Measurements from ENCODE around the gene TASOR2.

Gene TASOR2

DNA sequence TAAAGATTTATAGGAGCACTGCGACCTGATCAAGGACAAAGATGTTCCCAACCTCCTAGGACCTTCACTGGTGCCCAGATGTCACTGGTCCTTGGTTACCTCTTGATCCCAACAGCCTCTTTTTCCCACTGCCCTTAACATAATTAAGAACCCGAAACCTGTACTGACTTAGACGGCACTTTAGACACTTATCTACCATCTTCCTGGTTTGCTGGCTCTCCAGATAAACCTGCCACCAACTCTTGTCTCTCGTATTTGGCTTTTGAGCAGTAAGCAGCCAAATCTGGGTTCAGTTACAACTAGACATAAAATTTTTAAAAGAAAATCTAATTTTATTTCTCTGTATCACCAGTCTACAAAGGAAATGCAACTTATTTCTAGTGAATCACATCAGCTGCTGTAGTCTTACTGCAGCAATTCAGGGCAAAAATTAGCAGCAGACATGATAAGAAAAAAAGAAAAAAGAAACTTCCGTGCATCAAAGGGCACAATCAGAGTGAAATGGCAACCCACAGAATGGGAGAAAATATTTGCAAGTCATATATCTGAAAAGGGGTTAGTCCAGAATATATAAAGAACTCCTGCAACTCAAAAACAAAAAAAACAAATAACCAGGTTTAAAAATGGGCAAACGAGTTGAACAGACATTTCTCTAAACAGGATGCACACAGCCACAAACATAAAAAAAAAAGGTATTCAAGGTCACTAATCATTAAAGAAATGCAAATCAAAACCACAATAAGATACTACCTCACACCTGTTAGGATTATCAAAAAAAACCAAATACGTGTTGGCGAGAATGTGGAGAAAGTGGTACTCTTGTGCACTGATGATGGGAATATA, 27.7 kb upstream of the TASOR2 start:
- DNase-seq, result no peak

DNA sequence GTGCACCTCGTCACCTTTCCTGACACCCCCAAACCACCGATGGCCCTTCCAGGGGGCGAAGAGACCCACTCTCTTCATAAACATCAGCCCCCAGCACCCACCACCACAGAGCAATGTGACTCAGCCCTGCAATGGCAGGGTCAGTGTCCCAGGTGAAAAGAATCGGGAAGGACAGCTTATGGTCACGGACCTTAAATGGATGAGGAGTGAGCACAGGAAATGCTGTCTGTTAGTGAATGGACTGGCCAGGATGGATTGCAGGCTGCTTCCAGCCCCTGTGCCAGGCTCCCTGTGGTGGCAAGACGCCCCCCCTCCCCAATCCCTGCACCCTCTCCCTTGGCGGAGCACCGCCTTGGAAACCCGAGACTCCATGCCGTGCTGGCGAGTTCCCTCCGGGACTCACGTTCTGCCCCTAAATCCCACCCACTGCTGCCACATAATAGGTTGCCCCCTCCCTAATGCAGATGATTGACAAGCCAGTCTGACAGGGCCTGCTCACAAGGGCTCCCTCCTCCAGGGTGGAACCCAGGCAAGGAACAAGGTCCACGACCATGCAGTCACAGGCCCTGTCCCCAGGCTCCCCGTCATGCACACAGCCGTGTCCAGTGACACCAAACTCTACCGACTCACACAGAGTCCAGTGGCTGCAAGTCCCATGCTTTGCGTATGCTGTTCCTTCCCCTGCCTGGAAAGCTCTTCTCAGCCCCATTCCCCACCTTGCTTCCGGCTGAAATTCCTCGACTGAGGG, 25.6 kb upstream of the TASOR2 start:
- DNase-seq, result no peak

DNA sequence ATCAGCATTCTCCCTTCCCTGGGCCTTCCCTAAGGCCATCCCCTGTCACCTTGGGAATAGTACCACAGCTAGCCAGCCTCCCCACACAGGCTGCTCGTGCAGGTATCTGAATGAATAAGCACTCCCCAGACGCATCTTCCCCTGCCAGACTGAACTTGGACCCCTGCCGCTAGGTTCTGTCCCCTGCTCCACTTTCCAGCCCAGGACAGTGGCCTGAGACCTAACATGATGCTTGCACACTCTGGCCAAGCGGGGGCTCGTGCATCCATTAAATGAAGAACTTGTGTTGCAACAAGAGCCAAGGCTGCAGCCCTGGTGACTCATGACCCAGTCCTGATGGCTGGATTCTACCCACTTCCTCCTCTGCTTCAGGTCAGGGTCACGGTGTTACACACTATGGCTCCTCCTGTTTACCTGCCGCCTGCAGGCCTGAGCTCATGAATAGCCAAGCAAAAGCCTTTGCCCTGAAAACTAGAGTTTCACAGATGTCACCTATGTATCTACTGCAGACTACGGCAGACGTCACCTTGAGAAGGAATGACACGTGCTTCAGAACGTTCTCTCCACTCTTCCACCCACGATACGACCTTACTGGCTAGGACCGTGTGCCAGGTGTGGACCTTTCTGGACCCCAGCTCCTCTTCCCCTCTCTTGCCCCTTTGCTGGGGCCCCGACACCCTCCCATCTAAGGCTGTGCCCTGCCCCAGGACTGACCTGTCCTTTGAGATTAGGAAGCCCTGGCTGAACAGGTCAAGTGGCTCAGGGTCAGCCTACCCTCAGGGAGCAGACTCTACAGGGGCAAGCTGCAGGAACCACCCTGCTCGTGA, 24.7 kb upstream of the TASOR2 start:
- peak; percentile 15 for DNase-seq

DNA sequence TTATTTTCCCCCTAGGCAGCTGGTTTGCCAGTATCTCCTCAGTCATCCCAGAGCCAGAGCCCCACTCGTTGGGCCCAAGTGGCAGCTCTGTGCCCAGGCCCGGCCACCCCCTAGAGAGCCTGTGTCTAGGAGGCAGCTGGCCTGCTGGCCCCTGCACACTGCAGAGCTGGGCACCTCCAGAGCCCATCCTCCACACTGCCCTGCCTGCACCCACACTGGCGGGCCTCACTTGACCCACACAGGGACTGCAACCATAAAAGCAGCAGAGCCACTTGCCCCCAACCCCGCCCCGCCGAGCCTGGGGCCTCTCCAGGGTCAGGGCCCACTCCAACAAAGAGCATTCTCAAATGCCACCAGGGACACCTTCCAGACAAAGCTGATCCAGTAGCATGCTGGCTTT, 23.6 kb upstream of the TASOR2 start:
- DNase-seq, result no peak

DNA sequence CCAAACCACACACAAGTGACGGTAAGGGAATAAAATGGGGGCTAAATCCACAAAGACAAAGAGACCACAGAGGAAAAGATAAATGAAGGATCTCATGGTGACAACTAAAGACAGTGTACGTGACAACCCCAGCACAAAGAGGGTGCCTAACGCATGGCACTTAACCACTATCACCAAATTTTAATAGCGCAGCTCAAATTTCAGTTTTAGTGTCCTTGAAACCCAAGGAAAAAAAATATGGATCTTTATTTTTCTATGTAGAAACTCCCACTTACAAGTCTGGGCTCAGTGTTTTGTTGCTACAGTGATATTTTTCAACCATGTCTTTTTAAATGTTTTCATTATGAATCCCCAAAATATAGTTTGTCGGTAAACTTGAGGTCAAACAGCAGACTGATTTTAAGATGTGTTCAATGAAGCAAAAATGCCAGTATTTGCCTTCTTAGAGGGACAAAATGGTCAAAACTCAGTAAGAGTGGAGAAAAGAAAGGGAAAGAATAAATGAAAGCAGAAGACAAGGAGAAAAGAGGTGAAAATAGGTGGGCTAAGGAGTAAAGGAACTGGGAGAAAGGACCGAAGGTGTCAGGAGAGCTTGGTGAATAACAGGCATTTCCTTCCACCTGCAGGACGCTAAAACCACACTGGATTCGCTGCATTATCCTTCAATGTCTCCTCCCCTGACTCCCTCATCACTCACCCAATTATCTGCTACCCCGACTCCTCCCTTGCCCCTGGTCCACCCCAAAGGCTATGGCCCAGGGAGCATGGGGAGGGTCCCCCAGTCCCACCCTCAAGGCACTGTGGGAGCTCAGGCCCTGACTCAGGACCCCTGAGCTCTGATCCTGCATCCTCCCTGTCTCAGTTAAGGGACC, 21.7 kb upstream of the TASOR2 start:
- DNase-seq, result no peak

DNA sequence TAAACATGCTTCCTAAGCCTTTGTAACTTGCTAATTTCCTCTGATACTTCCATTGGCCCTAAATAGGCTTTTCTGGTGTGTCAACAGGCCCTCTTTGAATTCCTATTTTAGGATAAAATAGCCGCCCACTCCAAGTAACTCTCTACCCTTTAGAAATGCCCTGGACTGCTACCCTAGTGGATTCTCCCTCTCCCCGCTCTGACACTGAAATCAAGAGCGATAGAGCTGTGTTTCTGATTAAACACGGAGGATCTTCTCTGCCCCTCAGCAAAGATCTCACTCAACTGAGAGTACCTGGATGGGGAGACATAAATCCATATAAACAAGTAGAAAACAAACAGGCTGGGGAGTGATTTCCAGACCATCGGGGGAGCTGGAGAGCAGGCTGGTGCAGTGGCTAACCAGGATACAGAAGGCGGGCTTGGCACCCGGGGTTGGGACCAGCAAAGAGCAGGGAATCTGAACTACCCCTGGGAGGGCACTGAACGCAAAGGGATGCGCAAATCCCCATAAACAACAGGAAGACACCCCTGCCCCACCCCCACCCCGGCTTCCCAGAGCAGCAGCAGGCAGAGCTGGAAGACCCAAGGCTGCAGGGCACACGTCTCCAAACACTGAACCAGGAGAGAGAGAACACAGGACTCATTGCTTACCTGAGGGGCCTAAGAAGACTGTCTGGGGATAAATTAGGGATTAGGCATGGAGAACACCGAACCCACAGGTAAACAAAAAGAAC, 20.8 kb upstream of the TASOR2 start:
- DNase-seq, result no peak

DNA sequence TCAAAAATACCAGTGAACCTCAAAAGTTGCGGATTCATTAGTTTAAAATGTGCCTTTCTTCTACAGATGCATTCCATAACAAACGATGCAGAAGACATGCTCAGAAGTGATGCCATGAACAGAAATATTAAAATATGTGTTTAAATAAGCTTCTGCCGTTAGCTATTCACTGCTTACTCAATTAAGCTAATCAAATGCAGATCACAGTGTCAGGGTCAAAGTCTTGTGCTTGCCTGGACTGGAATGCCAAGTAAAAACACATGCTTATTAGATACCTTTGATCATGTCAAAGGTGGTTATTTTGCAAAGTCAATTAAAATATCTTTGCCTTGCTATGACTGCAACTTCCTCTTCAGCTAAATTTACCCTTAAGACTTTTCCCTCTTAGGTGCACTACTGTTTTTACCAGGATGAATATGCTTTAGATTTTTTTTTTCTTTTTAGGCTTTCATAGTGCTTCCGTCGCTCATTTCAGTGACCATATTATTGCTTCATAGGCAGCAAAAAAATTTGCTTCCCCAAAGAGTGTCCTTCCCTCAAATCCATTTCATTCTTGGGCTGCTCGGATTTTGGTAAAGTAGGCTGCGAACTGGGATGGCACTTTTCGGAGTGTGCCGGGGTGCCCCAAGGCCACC, 19.1 kb upstream of the TASOR2 start:
- DNase-seq, result no peak

DNA sequence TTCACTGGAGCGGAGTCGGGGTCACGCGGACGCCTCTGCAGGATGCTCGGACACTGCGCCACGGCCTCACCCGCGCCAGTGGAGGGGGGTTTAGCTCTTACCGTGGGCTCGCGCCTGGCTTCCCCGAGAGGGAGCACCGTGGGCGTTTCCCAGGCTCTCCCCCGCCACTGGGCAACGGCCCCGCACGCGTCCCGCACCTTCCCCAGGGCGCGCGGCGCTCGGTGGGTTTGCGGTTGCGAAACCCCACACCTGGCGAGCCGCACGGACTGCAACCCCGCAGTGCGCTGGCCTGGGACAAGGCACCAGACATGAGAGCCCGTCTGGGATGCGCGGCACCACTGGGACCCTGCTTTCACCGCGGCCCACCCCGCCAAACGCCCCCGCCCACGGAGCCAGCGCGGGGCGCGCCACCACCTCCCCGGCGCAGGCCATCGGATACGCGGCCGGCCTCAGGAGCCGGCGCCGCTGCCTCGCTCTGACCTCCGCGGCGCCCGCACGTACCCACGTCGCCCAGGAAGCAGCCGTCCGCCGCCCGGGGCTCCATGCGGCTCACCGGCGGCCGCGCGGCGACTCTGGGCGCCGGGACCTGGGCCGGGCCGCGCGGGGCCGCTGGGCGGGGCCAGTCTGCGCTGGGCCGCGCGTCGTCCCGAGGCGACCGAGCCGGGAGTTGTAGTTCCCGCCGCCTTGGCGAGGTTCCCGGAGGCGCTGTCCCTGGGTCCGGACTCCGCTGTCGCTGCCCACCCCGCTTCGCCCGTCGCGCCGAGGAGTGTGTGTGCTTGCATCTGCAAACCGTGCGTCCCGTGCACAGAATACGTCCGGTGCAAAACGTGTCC, 18.4 kb upstream of the TASOR2 start, which contains the start of gene ASB13:
ASB13 (minus strand) TSS at position 588 of the 833 bp plus-strand sequence; CDS start at position 544, 44 bp downstream.
- DNase-seq, result peak; percentile 26

DNA sequence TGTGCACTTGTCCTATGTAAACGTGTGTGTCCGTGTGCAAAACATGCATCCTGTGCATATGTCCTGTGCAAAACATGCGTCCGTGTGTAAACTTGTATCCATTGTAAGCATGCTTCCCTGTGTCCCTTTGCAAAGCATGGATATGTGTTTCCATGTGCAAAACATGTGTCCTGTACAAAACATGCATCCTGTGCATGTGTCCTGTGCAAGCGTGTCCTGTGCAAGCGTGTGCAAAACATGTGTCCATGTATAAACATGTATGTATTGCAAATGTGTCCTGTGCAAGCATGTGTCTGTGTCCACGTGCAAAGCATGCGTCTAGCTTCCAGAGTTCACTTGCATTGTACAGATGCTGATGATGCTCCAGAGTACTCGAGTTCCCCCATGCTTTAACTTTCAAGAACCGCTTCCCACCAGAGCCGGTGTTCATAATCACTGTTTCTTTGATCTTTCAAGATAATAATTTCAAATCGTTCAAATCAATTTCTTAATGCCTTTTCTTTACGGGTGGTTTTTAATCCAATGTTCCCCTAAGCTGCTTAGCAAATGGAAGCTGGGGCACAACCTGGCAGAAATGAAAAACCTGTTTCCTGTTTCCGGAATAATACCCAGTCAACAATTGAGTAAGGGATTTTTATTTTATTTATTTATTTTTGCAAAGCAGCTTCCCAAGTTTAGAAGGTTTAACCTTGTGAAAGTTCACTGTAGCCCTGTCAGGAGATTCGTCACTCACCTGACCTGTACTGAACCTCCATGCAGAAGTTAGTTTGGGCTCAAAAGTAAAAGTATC, 17.6 kb upstream of the TASOR2 start:
- no peak for DNase-seq

DNA sequence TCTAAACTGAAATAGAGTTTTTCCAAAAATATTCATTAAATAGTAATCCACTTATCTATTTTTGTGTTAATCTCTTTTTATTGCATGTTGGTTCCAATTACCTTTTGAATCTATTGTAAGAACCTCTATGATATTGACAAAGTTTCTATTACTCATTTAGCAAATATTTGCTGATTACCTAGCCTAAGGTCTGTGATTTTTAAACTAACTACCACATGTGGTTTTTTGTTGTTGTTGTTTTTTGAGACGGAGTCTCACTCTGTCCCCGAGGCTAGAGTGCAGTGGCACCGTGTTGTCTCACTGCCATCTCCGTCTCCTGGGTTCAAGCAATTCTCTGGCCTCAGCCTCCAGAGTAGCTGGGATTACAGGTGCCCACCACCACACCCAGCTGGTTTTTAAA, 16.2 kb upstream of the TASOR2 start:
- DNase-seq, result no peak

DNA sequence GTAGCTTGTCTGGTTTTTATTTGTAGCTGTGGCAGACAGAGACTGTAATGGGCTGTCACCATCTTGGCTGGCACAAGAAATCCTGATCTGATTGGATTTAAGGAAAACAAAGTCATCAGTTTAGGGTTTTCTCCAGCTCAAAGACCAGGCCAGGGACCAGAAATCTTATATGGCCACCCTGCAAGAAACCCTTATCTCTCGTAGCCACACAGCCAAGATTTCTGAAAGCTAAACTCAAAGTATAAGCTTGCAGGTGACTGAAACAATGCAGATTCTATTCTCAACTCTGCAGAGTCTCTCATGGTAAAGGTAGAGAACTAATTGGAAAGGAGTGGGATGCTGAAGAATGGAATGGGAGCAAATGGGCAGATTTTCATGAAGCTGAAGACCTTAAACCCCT, 15.0 kb upstream of the TASOR2 start:
- no peak for DNase-seq

DNA sequence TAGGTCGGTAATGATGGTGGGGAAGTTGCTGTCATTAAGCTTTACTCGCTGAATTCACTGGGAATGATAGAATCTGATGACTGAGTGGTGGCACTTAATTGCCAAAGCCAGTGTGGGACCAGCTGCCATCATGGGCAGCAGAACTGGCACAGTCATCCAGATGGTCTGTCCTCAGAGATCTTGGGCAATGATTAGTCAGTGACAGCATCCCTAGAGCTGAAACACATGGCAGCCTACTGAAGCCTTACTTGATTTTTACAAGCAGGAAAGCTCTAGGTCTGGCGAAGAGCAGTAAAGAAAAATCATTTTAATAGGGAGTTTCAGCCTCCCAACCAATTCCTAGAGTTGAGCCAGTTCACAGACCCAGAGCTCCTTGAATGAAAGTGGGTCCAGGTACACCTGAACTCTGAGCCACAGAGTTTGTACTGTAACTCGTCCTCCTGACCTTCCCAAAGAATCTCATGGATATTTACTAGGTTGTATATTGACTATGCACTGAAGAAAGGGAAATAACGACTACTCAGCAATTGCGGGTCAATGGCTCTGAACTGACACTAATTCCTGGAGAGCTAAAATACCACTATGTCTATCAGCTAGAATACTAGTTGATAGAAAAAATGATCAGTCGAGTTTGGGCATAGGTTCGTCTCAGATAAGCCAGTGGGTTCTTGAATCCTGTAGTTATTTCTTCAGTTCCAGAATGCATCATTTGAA, 13.8 kb upstream of the TASOR2 start:
- no peak for DNase-seq

DNA sequence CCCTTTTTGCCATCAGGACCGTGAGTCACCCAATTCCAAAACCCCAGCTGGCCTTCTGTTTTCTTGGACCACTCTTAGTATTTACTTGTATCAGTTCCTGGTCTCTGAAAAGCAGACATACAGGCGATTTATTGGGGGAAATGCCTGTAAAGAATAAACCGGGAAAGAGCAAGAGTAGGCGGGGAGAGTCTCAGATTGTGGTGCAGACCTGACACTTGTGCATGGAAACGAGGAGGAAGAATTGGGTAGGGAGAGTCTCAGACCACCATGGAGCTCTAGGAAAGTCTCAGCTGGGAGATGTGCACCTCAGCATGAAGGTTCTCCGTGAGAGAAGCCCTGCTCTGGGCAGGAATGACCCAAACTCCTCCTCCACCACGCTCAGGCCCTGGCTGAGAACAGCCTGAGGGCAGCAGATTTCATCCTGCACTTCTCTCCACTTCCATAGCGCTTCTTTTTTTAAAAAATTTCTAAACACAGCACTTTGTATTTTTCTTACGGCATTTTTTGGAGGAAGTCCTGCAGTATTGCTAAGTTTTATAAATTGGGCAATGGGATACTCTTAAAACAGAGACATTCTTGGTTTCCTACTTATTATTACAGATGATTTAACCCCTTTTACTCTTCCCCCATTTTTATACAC, 6.1 kb upstream of the TASOR2 start:
- no peak for DNase-seq

DNA sequence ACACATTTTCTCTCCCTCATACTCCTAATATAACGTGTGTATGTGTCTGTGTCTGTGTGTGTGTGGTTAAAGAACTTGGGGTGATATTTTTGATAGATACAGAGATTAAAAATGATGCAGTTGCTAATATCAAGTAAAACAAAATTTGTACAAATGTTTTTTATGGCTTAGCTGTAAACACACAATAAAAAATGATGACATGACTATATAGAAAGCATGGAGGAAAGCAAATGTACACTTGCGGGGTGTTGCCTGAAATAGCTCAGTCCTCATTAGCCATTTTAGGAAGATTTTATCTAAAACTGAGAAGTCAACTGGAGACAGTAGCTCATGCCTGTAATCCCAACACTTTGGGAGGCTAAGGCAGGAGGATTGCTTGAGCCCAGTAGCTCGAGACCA, 5.6 kb upstream of the TASOR2 start:
- no peak for DNase-seq

DNA sequence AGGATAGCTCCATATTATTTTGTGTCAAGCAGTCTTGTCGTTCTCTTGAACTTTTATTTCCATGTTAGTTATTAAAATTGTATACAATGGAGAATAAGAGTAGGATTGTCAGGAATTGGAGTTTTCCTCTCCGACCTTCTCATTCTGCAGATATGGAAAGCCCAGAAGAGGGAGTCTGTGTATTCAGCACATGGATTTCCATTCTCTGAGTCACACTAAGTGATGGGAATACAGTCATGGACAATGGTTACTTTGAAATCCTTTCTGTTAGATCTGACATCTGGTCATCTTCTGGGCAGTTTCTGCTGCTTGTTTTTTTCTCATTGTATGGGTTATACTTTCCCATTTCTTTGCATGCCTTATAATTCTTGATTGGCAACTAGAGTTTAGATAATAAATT, 5.0 kb upstream of the TASOR2 start:
- no peak for DNase-seq

DNA sequence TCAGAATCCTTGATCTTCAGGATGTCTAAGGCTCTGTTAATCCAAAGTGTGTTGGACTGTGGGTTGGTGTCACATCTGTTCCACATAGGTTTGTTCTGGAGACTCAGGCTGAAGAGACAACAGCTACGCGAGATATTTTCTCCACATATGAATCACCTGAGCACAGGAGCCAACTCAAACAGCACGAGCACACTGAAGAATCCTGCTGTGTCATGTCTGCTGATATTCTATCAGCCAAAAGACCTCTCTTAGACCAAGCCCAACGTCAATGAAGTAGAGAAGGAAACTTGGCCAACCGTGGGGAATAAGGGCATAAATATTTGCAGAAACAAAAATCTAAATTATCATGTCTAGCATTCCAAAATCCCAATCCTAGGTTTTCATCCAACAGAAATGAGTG, 2.7 kb upstream of the TASOR2 start:
- no peak for DNase-seq

DNA sequence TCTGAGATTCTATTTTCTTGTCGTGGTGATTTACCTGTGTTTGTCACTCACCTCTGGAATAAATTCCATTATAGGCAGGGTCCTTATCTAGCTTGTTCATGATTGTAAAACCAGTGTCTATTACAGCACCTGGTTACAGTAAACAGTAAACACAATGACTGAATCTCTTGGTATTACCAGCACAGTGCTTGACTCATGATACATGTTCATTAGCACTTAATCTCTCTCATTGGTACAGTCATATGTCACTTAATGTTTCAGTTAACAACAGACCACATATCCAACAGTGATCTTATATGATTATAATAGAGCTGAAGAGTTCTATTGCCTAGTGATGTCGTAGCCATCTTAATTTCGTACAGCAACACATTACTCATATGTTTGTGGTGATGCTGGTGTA, 1.6 kb upstream of the TASOR2 start:
- no peak for DNase-seq
